Loucy (cell line): ENCODE data around the gene MYO5B.

ENCODE experiments used
- CTCF ChIP-seq: fragments of 200-600 bp; sonication (generic); conservative IDR thresholded peaks from 2 replicates; pipeline ENCODE4 v1.5.1; 2014; ENCODE audit warnings: mild to moderate bottlenecking, antibody characterized with exemption, low read length
- EZH2phosphoT487 ChIP-seq: fragments of 200-600 bp; IDR thresholded peaks from 2 replicates; pipeline ENCODE4 v1.6.1; 2018; ENCODE audit warnings: antibody characterized with exemption, mild to moderate bottlenecking, moderate library complexity, borderline replicate concordance

- TF ChIP-seq CTCF = no peak
- TF ChIP-seq EZH2phosphoT487 = no peak
These were observed 221.4 kb downstream of the MYO5B start for GRCh38 chr18:49973592-49973991.
